ENCODE data around the gene MAGEB10.
"Not testable (repeated sequence)": the region's sequence is repeated elsewhere in the genome, so short reads cannot be mapped to it uniquely, and the experiment has no call there.

Gene MAGEB10, protein sequence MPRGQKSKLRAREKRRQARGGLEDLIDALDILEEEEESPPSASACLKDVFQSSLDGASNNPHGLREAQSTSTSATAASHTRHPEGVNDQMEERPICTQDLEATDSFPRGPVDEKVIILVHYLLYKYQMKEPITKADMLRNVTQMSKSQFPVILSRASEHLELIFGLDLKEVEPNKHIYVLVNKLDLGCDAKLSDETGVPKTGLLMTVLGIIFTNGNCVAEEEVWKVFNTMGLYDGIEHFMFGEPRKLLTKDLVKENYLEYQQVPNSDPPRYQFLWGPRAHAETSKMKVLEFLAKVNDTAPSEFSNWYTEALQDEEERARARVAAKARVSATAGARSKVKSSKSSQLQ

GRCh38 chrX:27807690-27808089 is at the start of gene MAGEB10:
MAGEB10 (plus strand) TSS chrX:27807990; CDS start chrX:27821307, 13,317 bp downstream.
- DNase-seq, result no peak

- DNase-seq, result no peak
Measured at GRCh38 chrX:27765718-27766117, 42.1 kb upstream of the MAGEB10 start.

- no peak for DNase-seq
Measured at GRCh38 chrX:27767387-27767786, 40.4 kb upstream of the MAGEB10 start.

GRCh38 chrX:27775984-27776383 is 31.8 kb upstream of the MAGEB10 start:
- no peak for DNase-seq

DNA sequence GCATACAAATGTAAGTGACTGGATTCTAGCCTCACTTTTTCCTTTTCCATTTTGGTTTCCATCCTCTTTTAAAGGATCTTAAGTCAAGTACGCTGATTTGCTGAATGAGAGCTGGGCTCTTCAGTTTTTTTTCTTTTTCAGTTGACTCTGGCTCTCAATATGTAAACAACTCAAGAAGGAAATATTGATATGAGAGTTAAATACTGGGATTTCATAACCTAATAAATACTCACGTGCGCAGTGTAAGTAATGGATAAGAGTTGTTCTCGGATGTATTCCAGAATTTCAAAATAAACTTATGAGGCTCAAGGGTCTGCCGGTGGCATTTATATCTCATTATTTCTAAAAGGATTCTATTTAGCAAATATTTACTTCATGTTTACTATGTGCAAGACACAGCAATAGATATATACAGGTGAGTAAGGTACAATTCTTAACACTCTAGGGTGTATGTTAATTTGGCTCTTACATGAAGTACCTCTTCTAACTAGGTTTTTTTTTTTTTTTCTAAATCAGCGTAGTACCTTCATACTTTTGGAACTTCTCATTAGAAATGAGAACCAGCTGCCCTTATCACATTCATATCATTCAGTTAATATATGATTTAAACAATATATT is 11.0 kb upstream of the MAGEB10 start:
- DNase-seq, result no peak

DNA sequence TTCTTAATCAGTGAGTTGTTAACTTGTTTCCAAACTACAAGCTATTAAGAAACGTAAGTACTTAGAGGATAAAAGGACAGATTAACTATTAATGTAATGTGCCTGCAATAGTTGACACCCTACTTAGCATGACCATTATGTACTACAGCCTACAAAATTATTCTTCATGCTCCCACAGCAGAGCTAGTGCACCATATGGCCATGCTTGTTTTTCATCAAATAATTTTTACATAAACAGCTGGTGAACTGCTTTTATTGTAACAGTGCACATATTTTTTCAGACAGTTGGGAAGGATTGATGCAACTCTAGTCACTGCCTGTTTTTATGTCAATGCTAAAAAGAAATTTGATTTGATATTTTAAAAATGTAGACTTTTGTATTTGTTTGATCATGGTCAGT is 10.2 kb upstream of the MAGEB10 start:
- no peak for DNase-seq

DNA sequence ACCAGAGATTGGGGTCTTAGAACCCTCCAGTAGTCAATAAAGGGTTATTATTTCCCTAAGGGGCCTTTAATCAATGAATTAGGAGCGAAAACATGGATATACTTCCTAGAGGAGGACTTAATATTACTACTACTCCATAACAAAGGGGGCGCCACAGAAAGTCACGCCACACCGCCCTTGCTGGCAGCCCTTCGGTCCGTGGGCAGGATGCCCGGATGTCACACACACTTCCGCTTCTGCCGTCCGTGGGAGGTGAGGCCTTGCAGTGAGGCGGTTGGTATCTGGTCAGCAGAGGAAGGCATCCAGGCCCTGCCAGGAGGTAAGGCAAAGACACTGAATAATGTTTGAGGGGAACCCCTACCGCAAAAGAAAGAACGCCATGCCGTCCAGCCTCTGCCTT is 436 bp downstream of the MAGEB10 start:
- DNase-seq, result no peak

- not testable (repeated sequence) for DNase-seq
Measured at GRCh38 chrX:27808991-27809859, 1.4 kb downstream of the MAGEB10 start.

- DNase-seq, result no peak
Measured at GRCh38 chrX:27815209-27815608, 7.4 kb downstream of the MAGEB10 start.

GRCh38 chrX:27823812-27824211 is 16.0 kb downstream of the MAGEB10 start:
- no peak for DNase-seq

- DNase-seq, result no peak
Measured at GRCh38 chrX:27838185-27838584, 30.4 kb downstream of the MAGEB10 start.

GRCh38 chrX:27840881-27841280 is 33.1 kb downstream of the MAGEB10 start:
- no peak for DNase-seq

GRCh38 chrX:27842859-27843258 is 35.1 kb downstream of the MAGEB10 start:
- DNase-seq, result no peak

GRCh38 chrX:27860337-27860736 is 52.5 kb downstream of the MAGEB10 start:
- DNase-seq, result no peak

DNA sequence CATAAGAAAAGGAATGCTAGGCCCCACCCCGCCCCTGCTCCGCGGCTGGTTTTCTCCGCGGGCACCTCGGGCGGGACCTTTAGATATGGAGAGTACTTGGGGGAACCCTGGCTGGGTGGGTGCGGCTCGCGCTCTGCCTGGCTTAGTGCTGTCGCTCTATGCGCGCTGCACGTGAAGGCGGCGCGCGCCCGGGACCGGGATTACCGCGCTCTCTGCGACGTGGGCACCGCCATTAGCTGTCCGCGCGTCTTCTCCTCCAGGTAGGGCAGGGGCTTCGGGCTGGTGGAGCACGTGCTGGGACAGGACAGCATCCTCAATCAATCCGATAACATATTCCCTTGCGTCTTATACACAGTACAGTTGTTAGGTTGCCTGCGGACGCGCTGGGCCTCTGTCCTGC is 56.0 kb downstream of the MAGEB10 start:
- no peak for DNase-seq
